OCI-LY3 (cell line): Measurements from ENCODE around the gene LIPE.

ENCODE experiments used
- H2AFZ ChIP-seq: fragments of 200-600, 300-600 bp; shearing (Covaris generic); 2 replicates; pipeline ENCODE4 v1.6.0; 2014; ENCODE audit warnings: antibody characterized with exemption, low read depth, low read length
- H3K27ac ChIP-seq: fragments of 200-600, 300-600 bp; sonication (generic); 2 replicates; pipeline ENCODE4 v1.5.1; 2014; ENCODE audit warnings: mild to moderate bottlenecking, low read length, moderate library complexity, mixed read lengths
- H3K27me3 ChIP-seq: fragments of 200-600, 300-600 bp; sonication (generic); 2 replicates; pipeline ENCODE4 v1.6.1; 2014; ENCODE audit warnings: low read depth, low read length, mixed read lengths
- H3K36me3 ChIP-seq: fragments of 200-600, 300-600 bp; sonication (generic); replicated peaks from 2 replicates; pipeline ENCODE3; 2014; ENCODE audit warnings: low read depth, low read length, mixed read lengths
- H3K4me1 ChIP-seq: fragments of 300-600, 200-600 bp; sonication (generic); 2 replicates; pipeline ENCODE4 v1.6.1; 2014; ENCODE audit warnings: low read length, mixed read lengths
- H3K4me2 ChIP-seq: fragments of 200-600, 300-600 bp; sonication (generic); 2 replicates; pipeline ENCODE4 v1.6.1; 2014; ENCODE audit warnings: low read length, mixed read lengths
- H3K4me3 ChIP-seq: fragments of 300-600, 200-600 bp; sonication (generic); 2 replicates; pipeline ENCODE4 v1.5.1; 2014; ENCODE audit warnings: antibody characterized with exemption, mild to moderate bottlenecking, low read length, moderate library complexity
- H3K79me2 ChIP-seq: fragments of 300-600, 200-600 bp; shearing (Covaris generic); 2 replicates; pipeline ENCODE4 v1.6.1; 2014; ENCODE audit warnings: mild to moderate bottlenecking, low read length, mixed read lengths
- H3K9ac ChIP-seq: fragments of 300-600, 200-600 bp; shearing (Covaris generic); 2 replicates; pipeline ENCODE4 v1.6.0; 2014; ENCODE audit warnings: mild to moderate bottlenecking, low read length, moderate library complexity
- H3K9me3 ChIP-seq: fragments of 200-600, 300-600 bp; shearing (Covaris generic); 2 replicates; pipeline ENCODE4 v1.6.1; 2014; ENCODE audit warnings: low read length, mixed read lengths; ENCODE audit not compliant: insufficient read depth
- H4K20me1 ChIP-seq: fragments of 200-600, 300-600 bp; sonication (generic); 2 replicates; pipeline ENCODE4 v1.6.1; 2016; ENCODE audit warnings: low read length, mixed read lengths; ENCODE audit not compliant: insufficient read depth
- EZH2phosphoT487 ChIP-seq: fragments of 200-600 bp; shearing (Covaris generic); IDR thresholded peaks from 2 replicates; pipeline ENCODE4 v1.6.1; 2018; ENCODE audit warnings: antibody characterized with exemption, mixed run types, low read depth
- TF ChIP-seq, protein P1 (sequence below): fragments of 200-600, 300-600 bp; sonication (generic); IDR thresholded peaks from 2 replicates; pipeline ENCODE4 v1.5.1; 2014; ENCODE audit warnings: antibody characterized with exemption, low read length, low read depth

Gene LIPE

DNA sequence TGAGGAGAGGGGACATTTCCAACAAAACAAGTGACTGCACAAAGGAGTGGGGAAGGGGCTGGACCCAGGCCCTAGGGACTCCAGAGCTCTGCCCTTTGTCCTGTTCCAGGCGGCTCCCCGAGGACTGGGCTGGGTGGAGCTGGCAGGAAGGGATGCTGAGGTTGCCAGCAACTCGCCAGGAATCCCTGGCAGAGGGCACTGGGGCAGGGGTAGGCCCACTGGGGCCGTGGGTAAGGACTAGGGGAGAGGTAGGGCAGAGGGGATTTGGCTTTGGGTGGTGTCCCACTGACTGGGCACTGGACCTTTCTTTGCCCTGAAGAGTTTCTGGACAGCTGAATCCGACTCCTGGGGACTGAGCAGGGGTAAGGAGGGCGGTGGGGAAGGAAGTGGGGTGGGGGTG is 7.9 kb downstream of the LIPE start:
- TF ChIP-seq, protein P1, sequence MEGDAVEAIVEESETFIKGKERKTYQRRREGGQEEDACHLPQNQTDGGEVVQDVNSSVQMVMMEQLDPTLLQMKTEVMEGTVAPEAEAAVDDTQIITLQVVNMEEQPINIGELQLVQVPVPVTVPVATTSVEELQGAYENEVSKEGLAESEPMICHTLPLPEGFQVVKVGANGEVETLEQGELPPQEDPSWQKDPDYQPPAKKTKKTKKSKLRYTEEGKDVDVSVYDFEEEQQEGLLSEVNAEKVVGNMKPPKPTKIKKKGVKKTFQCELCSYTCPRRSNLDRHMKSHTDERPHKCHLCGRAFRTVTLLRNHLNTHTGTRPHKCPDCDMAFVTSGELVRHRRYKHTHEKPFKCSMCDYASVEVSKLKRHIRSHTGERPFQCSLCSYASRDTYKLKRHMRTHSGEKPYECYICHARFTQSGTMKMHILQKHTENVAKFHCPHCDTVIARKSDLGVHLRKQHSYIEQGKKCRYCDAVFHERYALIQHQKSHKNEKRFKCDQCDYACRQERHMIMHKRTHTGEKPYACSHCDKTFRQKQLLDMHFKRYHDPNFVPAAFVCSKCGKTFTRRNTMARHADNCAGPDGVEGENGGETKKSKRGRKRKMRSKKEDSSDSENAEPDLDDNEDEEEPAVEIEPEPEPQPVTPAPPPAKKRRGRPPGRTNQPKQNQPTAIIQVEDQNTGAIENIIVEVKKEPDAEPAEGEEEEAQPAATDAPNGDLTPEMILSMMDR = no peak
- TF ChIP-seq EZH2phosphoT487 = no peak
- no peak overlapping the region for H3K4me2 ChIP-seq
- no peaks in the 10 kb centered on the region for H3K36me3 ChIP-seq
- no peaks in the 10 kb centered on the region for H3K9me3 ChIP-seq
- H4K20me1 ChIP-seq = no peaks in the 10 kb centered on the region
- H3K4me1 ChIP-seq = peaks cover 10% of the 10 kb centered on the region; the same call in 1 of the 2 replicates
- no peak overlapping the region for H2AFZ ChIP-seq
- H3K4me3 ChIP-seq = no peak overlapping the region
- H3K79me2 ChIP-seq = peaks cover 12% of the 10 kb centered on the region; the same call in 1 of the 2 replicates
- H3K27ac ChIP-seq = no peak overlapping the region
- H3K27me3 ChIP-seq = no peaks in the 10 kb centered on the region
- H3K9ac ChIP-seq = no peak overlapping the region

DNA sequence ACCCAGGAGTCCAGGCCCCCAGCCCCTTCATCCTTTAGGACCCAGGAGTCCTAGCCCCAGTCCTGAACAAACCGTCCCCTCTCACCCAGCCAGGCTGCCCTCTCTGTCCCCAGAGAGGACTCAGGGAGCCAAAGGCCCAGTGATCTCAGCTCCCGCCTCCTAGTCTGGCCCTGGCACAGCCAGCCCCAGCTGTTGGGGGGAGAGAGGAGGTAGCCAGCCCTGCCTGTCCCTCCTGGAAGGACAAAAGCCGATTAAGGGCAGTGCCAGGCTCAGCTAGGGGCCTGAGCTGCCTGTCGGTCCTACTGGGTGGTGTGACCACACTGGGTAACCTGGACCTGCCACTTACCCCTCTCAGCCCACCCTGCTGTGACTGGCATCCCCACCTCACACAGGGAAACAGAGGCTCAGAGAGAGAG is 14.5 kb downstream of the LIPE start:
- H3K27ac ChIP-seq = no peak overlapping the region
- peaks cover under 1% of the 10 kb centered on the region for H3K36me3 ChIP-seq
- H3K79me2 ChIP-seq = no peaks in the 10 kb centered on the region
- H3K27me3 ChIP-seq = no peaks in the 10 kb centered on the region
- H3K4me1 ChIP-seq = no peaks in the 10 kb centered on the region
- H3K4me3 ChIP-seq = no peak overlapping the region
- no peak overlapping the region for H3K9ac ChIP-seq
- H2AFZ ChIP-seq = no peak overlapping the region
- TF ChIP-seq EZH2phosphoT487 = no peak
- TF ChIP-seq, protein P1 = no peak
- peaks cover 9% of the 10 kb centered on the region; the same call in 1 of the 2 replicates for H4K20me1 ChIP-seq
- H3K9me3 ChIP-seq = no peaks in the 10 kb centered on the region
- H3K4me2 ChIP-seq = no peak overlapping the region

DNA sequence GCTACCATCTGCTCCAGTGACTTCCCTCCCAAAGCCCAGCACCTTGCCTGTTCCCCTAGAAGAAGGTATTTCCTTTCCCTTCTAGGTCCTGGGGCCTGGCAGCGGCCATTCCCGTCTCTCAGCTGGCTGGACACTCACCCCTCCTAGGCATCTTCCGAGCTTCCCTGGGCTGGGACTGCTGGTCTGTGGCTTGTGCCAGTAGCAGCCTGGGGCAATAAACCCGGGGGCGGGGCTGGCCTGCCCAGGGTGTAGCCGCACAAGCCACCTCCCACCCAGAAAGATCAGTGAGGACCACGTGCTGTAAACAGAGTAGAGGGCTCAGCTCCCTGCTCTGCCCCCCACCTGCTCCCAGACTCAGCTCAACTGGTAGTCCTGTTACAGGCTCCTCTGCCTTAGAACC is 15.0 kb downstream of the LIPE start:
- no peak overlapping the region for H3K4me2 ChIP-seq
- no peaks in the 10 kb centered on the region for H3K4me1 ChIP-seq
- peaks cover 9% of the 10 kb centered on the region for H4K20me1 ChIP-seq
- no peak overlapping the region for H2AFZ ChIP-seq
- TF ChIP-seq, protein P1 = no peak
- no peak for TF ChIP-seq EZH2phosphoT487
- no peak overlapping the region for H3K27ac ChIP-seq
- no peak overlapping the region for H3K4me3 ChIP-seq
- no peaks in the 10 kb centered on the region for H3K79me2 ChIP-seq
- peaks cover 3% of the 10 kb centered on the region for H3K36me3 ChIP-seq
- no peaks in the 10 kb centered on the region for H3K9me3 ChIP-seq
- no peak overlapping the region for H3K9ac ChIP-seq
- H3K27me3 ChIP-seq = no peaks in the 10 kb centered on the region

DNA sequence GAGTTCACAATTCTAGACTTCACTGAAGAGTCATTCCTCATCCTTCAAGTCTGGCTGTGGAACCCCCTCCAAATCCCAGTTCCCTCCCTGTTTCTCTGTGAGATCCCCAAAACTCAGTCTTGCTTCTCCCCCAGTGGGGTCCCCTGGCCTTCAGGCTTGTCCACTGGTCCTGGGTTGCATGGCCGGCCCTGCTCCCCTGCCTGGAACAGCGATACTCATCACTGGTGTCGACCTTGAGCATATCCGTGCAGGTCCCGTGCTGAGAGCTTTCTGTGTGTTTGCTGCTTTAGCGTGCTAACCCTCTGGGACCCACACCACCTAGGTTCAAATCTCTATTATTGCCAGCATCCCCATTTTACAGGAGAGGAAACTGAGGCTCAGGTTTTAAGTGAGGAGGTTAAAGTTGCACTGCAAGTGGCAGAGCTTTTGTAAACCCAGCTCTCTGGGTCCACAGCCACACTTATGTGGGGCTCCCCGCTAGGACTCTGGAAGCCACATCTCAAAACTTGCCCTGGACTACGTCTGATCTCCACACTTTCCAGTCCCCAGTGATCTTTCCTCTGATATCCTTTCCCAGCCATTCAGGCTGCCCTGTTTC is 15.5 kb downstream of the LIPE start:
- Histone ChIP-seq H3K4me3 (no peak overlapping the region), H3K79me2 (no peaks in the 10 kb centered on the region), H3K9me3 (no peaks in the 10 kb centered on the region), H3K27me3 (no peaks in the 10 kb centered on the region), H4K20me1 (peaks cover 9% of the 10 kb centered on the region), H2AFZ (no peak overlapping the region), H3K4me1 (no peaks in the 10 kb centered on the region), H3K9ac (no peak overlapping the region), H3K36me3 (peaks cover 3% of the 10 kb centered on the region), H3K27ac (no peak overlapping the region), H3K4me2 (no peak overlapping the region)
- TF ChIP-seq, protein P1 = no peak
